ENCODE data around the gene CNKSR1.
"Not testable (repeated sequence)": the region's sequence is repeated elsewhere in the genome, so short reads cannot be mapped to it uniquely, and the experiment has no call there.

CNKSR1 gene

DNA sequence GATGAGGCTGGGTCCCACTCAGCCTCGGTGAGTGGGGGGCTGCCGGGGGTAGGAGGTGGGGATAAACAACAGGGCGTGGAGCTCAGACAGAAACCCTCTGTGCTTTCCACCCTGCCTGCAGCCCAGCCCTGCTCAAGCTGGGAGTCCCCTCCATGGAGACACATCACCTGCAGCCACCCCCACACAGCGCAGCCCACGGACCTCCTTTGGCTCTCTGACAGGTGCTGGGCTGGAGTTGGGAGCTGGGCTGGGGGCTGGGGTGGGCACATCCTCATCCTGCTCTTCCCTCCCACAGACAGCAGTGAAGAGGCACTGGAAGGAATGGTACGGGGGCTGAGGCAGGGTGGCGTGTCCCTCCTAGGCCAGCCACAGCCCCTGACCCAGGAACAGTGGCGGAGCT is 11.2 kb downstream of the CNKSR1 start:
- no peak for DNase-seq

DNA sequence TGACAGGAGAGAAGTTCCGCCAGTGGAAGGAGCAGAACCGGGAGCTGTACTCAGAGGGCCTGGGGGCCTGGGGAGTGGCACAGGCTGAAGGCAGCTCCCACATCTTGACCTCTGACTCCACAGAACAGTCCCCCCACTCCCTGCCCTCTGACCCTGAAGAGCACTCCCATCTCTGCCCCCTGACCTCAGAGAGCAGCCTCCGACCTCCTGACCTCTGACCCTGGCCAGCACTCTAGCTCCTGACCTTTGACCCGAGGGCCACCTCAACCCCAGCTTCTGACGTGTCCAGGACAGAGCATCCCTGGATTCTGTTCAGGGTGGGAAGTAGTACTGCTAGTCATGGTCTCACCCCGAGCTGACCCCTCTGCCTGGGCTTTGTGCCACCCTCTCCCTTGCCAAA is 12.0 kb downstream of the CNKSR1 start:
- DNase-seq = no peak

DNA sequence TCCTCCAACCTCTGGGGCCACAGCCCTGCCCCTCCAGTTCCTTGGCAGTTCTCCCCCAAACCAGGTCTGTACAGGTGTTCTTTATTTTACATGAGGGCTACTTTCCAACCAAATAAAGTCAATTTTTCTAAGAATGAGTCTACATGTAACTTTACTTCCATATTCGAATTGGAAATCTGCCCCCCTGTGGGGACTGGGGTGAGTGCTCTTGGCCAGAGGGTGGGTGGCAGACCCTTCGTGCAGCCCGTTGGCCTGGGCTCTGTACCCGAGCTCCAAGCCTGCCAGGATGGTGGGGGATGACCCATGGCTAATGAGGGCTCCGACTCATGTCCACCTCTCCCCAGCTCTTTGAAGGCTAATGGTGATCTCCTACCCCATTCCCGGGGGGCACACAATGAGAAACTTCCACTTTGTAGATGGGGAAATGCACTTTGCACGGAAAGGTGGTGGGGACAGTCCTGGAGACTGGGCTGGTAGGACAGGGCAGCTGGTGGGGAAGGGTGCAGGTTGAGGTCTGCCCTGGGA is 12.5 kb downstream of the CNKSR1 start:
- no peak for DNase-seq

DNA sequence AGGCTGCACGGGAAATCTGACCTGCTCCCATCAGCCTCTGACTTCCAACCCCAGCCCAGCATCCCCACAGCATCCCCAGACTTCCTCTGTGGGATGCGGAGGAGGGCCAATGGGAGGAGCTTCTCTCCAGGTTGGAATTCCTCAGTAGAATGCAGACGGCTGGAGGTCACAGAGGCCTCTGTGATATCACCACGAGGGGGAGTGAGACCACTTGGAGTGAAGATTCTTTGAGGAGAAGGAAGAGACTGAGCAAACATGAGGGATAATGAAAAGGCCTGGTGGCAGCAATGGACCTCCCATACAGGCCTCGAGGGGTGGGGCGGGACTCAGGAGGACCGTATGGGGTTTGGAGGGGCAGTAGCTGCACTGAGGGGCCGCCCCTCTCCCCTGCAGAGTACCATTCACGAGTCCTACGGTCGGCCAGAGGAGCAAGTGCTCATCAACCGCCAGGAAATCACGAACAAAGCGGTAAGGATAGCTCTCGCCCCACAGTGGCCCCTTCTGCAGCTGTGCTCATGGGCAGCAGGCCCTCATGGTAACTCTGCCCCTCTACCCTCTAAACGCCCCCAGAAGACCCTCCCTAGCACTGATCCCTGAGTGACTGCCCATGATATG is 13.2 kb downstream of the CNKSR1 start, which contains the start of gene CATSPER4:
Gene CATSPER4 (plus strand): TSS at position 230 of the 615 bp plus-strand sequence. CDS start 26 bp downstream, at position 256.
- peak; percentile 63 for DNase-seq

DNA sequence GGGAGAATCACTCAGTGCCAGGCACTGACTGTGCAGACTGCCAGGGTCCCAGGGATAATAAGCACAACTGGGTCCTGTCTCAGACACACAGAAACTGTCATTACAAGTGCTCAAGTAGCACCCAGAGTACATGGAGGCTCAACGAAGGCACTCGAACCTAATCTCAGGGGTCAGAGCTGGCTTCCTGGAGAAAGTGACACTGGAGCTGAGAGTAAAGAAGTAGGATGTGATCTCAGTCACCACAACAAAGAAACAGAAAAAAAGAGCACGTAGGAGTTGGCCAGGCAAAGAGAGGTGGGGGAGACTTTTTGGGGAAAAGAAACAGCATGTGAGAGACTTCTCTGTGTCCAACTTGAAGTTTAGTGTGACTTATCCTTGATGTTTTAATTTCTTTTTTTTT is 14.4 kb downstream of the CNKSR1 start:
- no peak for DNase-seq

DNA sequence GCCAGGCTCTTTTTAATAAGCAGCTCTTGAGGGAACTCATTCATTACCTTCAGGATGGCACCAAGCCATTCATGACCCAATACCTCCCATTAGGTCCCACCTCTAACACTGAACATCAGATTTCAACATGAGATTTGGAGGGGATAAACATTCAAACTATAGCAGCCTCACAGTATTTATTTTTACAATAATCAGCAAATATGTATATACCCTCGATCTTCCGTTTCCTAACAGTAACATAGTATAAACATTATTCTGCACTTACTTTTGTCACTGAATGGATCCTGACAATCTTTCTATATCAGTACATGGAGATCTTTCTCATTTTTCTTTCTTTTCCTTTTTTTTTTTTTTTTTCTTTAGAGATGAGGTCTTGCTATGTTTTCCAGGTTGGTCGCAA is 18.5 kb downstream of the CNKSR1 start:
- DNase-seq = no peak

DNA sequence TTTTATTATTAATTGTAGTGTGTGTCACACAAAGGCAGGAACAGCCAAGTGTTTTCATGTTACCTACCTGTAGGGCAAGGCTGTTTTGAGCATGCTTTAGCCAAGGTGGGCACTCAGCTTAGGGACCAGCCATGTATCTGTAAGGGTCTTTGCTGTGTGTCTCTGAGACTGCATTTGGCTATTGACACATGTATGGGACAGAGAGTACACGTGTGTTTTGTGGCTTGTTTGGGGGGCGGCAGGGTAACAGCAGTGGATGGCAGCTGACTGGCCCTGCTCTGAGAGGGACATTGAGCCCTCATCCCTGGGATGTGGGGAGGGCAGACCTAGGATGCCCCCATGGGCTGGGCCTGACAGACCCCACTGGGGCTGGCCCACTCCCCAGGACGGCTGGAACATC is 20.0 kb downstream of the CNKSR1 start:
- DNase-seq = no peak

DNA sequence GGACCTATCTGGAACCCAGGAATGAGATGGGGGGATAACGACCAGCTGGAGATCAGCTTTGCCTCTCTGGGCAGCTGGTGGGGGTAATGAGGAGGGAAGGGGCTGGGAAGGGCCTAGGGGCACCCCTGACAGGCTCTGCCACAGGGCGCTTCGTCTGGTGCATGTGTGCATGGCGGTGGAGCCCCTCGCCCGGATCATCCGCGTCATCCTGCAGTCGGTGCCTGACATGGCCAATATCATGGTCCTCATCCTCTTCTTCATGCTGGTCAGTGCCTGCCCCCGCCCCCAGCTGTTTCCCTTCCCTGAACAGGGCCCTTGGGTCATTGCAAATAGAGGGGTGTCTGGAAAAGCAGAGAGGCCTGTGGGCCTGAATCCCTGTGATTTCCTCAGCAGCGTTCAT is 20.5 kb downstream of the CNKSR1 start:
- no peak for DNase-seq

DNA sequence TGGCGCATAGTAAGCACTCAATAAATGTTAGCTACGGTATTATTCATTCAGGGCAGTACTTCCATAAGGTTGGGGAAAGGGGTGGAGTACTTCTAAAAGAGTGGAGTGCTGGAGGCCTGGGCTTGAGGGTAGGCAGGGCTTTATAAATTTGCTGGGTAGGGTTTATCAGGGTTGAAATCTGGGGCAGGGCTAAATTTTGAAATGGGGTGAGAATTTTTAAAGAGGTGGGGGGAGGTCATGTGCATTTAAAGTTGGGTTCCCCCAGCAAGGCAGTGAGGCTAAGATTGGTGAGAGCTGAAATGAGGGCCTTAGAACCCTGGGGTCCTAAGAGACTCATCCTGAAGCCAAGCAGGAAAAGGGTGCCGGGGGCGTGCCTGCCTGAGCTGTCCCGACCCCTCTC is 23.1 kb downstream of the CNKSR1 start:
- no peak for DNase-seq

DNA sequence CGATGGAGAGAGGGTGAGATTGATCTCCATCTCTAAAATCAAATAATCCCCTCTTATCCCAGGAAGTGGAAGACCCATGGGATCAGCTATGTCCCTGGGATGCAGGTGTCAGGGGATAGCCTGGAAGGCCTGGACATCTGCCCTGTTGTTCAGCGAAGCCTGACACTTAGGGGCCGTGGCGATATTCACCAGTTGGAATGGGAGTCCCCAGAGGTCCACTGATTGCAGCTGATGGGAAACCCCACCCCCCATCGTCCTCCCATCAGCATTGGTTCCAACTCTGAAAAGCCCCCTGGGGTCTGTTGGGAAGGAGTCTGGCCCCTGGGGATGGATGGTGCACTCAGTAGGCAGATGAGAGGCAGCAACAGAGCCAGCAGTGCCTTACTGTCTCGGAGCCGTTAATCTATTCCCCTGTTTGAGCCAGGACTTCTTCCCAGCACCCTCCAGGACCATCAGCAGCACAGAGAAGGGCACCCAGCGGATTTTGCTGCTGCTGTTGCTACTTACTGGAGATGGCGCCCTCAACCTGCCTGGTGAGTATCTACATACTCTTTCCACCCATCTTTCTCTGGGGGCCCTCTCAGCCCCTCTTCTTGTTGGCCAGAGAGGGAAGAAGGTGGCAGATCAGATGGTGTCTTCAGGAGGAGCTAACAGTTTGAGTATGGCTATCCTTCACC is 26.5 kb downstream of the CNKSR1 start:
- peak; percentile 39 for DNase-seq

DNA sequence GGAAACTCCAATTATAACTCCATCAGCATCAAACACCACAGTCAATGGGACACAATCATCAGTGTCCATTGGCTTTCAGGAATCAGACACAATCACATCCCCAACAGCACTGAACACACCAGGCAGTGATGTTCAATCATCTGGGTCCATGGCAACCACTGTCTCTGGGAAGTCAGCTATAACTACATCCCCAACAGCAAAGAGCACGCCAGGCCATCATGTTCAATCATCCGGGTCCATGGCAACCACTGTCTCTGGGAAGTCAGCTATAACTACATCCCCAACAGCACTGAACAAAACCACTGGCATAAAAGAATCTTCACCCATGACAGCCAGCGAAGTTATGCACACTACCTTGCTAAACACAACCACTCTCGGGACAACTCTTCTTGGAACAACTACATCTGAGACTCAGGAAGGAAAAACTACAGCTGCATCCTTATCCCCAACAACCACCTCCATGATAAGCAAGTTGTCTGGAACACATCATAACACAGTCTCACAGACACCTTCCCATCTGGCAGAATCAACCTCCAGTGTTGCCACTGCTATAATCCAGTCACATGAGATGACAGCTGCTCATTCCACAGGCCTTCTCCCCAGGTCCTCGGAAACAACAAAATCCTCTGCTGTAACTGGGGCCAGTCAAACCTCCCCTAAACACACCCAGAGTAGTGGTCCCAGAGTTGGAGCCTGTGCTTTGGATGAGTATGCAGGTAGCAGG is 33.0 kb downstream of the CNKSR1 start:
- DNase-seq = no peak

DNA sequence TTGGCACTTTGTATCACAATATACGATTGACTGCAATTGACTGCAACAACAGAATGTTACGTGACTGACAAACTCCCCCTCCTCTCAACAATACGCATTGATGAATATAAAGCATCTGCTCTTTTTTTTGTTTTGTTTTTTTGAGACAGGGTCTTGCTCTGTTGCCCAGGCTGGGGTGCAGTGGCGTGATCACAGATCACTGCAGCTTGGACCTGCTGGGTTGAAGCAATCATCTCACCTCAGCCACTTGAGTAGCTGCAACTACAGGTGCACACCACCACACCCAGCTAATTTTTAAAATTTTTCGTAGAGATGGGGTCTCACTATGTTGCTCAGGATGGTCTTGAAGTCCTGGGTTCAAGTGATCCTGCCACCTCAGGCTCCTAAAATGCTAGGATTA is 35.4 kb downstream of the CNKSR1 start:
- no peak for DNase-seq

DNA sequence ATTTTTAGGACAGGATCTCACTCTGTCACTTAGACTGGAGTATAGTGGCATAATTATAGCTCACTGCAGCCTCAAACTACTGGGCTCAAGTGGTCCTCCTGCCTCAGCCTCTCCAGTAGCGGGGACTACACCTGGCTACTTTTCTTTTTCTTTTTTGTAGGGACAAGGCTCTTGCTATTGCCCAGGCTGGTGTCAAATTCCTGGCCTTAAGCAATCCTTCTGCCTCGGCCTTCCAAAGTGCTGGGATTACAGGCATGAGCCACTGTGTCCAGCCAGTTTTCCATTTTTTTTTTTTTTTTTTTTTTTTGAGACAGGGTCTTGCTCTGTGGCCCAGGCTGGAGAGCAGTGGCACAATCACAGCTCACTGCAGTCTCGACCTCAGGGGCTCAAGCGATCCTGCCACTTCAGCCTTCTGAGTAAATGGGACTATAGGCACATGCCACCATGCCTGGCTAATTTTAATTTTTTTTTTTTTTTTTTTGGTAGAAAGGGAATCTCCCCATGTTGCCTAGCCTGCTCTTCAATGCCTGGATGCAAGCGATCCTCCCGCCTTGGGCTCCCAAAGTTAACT is 36.1 kb downstream of the CNKSR1 start:
- DNase-seq = no peak

DNA sequence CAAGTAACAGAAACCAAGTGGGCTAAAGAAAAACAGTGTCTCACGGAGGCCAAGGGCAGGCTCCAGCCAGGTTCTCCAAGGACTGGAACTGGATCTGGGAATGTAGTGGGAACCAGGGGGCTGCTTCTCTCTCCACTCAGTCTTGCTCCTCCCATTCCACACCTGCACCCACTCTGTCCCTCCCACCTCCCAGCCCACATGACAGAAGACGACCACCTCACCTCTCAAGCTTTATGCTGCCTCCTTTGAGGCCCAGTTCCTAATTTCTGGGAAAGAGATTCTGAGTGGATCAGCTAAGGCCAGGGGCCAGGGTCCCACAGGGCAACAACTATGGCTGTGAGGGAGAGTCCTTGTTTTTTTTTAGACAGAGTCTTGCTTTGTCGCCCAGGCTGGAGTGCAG is 38.0 kb downstream of the CNKSR1 start:
- no peak for DNase-seq

DNA sequence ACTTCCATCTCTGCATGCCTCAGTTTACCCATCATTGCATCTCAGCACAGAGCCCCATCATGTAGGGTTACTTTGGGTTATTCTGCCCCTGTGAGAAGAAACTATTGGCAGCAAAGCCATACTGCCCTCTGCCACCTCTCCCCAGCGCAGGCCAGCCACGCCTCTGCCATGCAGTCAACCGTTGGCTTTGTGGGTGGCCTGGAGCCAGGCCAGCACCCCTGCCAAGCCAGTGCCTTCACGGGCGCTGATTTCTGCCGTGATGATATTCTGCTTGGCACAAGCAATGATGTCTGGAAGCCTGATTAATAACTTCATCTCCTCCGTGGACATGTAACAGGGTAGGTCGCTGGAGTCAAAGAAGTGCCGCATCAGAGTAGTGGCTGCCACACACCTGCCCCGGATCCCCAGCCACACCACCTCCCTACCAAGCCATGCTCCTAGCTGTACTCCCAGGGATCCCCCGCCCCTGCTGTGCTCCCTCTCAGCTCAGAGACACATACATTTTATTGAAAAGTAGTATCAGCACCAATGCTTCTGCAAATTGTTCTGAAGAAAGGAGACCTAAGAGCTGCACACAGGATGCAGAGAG is 41.7 kb downstream of the CNKSR1 start:
- DNase-seq = peak; percentile 64

DNA sequence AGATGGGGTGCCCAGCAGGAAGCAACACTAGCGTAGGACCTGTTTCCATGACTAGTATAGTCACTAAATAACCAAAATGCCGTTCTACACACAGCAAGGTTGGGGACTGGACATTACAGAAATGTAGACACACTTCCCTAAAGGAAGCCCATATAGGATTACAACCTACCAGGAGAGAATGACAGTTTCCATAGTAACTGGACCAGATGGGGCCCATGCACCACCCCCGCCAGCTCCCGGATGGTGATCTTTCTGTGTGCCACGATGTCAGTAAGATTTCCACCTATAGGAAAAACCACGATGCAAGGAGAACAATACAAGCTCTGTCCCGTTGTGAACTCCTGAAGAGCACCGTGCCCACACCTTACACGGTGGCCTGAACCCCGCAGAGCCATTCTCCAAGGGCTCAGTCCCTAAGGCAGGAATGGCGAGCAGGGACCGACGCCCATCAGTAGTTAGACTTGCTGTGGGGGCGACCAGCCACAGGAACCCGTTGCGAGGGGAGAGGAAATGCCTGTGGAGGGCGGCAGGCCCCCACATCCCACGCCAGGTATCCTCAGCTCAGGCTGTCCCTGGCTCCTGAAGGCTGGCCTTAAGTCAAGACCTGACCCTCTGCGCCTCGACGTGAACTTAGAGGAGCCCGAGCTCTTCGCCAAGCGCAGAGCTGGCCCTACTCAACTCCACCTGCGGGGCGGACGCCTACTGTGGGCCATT is 43.1 kb downstream of the CNKSR1 start:
- no peak for DNase-seq

DNA sequence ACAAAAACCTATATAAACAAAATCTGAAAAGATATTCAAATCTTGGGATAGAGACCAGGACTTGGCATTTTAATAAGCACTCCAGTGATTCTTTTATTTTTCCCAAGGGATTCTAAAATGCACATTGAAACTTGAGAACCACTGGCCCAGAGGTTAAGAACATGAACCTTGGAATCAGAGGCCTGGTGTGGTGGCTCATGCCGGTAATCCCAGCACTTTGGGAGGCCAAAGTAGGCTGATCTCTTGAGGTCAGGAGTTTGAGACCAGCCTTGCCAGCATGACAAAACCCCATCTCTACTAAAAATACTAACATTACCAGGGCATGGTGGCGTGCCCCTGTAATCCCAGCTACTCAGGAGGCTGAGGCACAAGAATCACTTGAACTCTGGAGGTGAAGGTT is 43.8 kb downstream of the CNKSR1 start:
- no peak for DNase-seq

DNA sequence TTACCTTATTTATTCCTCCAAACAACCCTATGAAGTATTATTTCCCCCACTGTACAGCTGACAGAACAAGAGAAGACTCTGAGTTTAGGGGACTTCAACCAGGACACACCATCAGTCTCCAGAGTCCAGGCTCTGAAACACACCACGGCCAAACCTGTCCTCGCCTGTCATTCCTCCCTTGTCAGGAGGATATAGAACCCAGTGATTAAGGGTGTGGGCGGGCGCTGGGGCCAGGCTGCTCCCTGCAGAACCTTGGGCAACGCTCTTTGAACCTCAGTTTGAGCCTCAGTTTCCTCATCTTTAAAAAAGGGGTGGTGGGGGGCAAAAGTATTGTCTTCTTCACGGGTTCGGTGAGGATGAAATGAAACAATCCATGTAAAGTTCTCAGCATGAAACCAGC is 47.3 kb downstream of the CNKSR1 start:
- DNase-seq = no peak

DNA sequence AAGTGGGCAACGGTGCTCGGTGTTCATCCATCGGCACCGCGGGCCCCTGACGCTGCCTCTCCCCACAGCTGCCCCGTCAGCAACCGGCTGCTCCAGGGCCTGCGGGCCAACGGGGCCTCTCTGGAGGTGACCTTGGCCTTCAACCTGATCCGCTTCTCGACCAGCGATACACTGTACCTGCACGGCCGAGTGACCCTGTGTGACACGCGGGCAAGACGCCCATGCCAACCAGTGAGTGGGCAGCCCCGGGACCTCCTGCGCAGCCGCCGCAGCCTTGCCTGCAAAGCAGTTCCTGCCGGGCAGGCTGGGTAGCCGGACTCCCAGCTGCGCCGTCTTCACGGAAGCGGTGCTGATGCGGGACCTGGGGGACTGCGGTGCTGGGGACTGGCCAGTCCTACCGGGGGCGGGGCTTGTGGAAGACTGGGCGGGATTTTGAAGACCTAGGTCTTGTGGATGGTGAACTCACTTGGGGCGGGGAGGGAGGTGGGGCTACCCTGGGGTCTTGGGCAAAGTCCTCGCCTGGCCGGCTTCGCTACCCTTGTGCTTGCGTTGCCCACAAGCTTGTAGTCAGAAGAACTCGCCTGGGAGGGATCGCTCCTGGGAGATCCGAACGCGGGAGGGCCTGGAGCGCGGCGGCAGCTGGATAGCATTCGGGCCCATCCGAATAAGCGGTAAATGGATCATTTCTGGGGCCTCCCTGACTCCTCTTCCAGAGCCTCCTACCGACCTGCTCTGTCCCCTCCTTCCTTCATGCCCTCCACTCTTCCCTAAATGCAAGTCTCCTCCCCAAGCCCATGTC is 47.9 kb downstream of the CNKSR1 start:
- peak; percentile 71 for DNase-seq

DNA sequence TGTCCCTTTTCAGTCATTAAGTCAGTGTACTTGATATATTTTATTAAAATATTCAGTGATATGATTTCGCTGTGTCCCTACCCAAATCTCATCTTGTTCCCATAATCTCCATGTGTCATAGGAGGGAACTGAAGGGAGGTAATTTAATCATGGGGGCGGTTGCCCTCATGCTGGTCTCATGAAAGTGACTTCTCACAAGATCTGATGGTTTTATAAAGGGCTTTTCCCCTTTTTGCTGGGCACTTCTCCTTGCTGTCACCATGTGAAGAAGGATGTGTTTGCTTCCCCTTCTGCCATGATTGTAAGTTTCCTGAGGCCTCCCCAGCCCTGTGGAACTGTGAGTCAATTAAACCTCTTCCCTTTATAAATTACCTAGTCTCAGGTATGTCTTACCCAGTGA is 53.4 kb downstream of the CNKSR1 start:
- not testable (repeated sequence) for DNase-seq

DNA sequence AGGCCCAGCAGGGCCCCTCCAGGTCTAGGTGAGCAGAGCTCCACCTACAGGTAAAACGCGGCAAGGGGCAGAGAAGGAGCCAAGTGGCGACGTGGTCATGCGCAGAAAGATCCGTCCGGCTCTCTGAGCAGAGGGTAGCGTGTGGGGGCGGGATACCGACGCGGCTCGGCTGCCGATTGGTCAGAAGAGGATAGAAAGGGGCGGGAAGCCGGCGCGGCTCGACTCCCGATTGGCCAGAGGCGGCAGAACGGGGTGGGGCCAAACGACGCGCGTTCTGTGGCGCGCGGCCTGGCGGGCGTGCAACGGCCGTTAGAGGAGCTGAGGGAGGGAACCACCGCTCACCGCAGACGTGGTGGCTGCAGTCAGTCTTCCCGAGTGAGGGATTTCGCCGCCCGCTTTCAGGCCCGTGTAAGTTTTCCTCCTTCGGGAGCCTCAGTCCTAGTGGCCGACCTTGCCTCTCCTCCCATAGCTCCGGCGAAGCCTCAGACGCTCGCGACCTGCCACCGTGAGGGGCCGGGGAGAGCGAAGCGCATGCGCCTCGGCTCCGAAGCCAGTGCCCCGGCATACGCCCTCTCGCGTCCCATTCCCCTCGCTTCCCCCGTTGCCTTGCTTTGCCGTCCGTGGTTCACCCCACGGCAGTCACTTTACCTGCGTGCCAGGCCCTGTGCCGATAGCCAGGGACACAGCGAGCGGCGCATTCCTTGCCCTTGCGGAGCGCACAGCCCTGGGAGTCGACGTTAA is 56.8 kb downstream of the CNKSR1 start, which contains the start of gene CEP85:
Gene CEP85 (plus strand): TSS at position 298 of the 741 bp plus-strand sequence. CDS start 5,584 bp downstream, outside the sequence.
- peak; percentile 99 for DNase-seq

Data from hematopoietic multipotent progenitor cell treated with erythropoietin and hydrocortisone succinate and interleukin-3 and kit ligand, for 6 days (in vitro differentiated cells).